ENCODE data around the gene CCDC3.

CCDC3 gene

GRCh38 chr10:12919574-12919973, 81.9 kb downstream of the CCDC3 start:
- Histone ChIP-seq H3K9me2 (replicated peaks; ENCODE audit: insufficient read depth, low read length) (no peaks in the 10 kb centered on the region), H3K27ac (ENCODE audit: low read length) (no peak overlapping the region), H3K4me1 (ENCODE audit: low read length) (no peaks in the 10 kb centered on the region), H3K36me3 (replicated peaks; ENCODE audit: insufficient read depth, low read length) (no peaks in the 10 kb centered on the region), H3F3A (ENCODE audit: insufficient read depth, low read length) (no peaks in the 10 kb centered on the region), H3K4me2 (ENCODE audit: low read depth, low read length) (no peak overlapping the region), H2AFZ (ENCODE audit: low read length) (no peak overlapping the region), H3K9ac (ENCODE audit: low read length) (no peak overlapping the region), H3K9me3 (replicated peaks; ENCODE audit: insufficient read depth, low read length) (no peaks in the 10 kb centered on the region), H4K20me1 (ENCODE audit: insufficient read depth, low read length) (no peaks in the 10 kb centered on the region), H3K79me2 (ENCODE audit: low read length) (no peaks in the 10 kb centered on the region), H3K27me3 (replicated peaks; ENCODE audit: insufficient read depth, low read length) (no peaks in the 10 kb centered on the region), H3K4me3 (ENCODE audit: low read length) (no peak overlapping the region)
- TF ChIP-seq EZH2phosphoT487 (IDR thresholded peaks at IDR 0.05; ENCODE audit: low read length) (no peak), EZH2 (optimal IDR thresholded peaks at IDR 0.05; ENCODE audit: low read depth, low read length) (no peak)
- TF ChIP-seq, protein P1, sequence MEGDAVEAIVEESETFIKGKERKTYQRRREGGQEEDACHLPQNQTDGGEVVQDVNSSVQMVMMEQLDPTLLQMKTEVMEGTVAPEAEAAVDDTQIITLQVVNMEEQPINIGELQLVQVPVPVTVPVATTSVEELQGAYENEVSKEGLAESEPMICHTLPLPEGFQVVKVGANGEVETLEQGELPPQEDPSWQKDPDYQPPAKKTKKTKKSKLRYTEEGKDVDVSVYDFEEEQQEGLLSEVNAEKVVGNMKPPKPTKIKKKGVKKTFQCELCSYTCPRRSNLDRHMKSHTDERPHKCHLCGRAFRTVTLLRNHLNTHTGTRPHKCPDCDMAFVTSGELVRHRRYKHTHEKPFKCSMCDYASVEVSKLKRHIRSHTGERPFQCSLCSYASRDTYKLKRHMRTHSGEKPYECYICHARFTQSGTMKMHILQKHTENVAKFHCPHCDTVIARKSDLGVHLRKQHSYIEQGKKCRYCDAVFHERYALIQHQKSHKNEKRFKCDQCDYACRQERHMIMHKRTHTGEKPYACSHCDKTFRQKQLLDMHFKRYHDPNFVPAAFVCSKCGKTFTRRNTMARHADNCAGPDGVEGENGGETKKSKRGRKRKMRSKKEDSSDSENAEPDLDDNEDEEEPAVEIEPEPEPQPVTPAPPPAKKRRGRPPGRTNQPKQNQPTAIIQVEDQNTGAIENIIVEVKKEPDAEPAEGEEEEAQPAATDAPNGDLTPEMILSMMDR (IDR thresholded peaks at IDR 0.05; ENCODE audit: low read length), result no peak
- DNase-seq, result no peak

- Histone ChIP-seq H4K20me1 (ENCODE audit: insufficient read depth, low read length) (no peaks in the 10 kb centered on the region), H3K4me1 (ENCODE audit: low read length) (no peaks in the 10 kb centered on the region), H3K36me3 (replicated peaks; ENCODE audit: insufficient read depth, low read length) (no peaks in the 10 kb centered on the region), H3K9me3 (replicated peaks; ENCODE audit: insufficient read depth, low read length) (no peaks in the 10 kb centered on the region), H3K4me2 (ENCODE audit: low read depth, low read length) (no peak overlapping the region), H3K9me2 (replicated peaks; ENCODE audit: insufficient read depth, low read length) (no peaks in the 10 kb centered on the region), H3K27ac (ENCODE audit: low read length) (no peak overlapping the region), H3K4me3 (ENCODE audit: low read length) (no peak overlapping the region), H3F3A (ENCODE audit: insufficient read depth, low read length) (no peaks in the 10 kb centered on the region), H3K9ac (ENCODE audit: low read length) (no peak overlapping the region), H3K27me3 (replicated peaks; ENCODE audit: insufficient read depth, low read length) (no peaks in the 10 kb centered on the region), H2AFZ (ENCODE audit: low read length) (no peak overlapping the region), H3K79me2 (ENCODE audit: low read length) (no peaks in the 10 kb centered on the region)
- no peak for DNase-seq
- TF ChIP-seq EZH2phosphoT487 (IDR thresholded peaks at IDR 0.05; ENCODE audit: low read length), result no peak
- TF ChIP-seq, protein P1 (IDR thresholded peaks at IDR 0.05; ENCODE audit: low read length), result no peak
- no peak for TF ChIP-seq EZH2 (optimal IDR thresholded peaks at IDR 0.05; ENCODE audit: low read depth, low read length)
Observed at GRCh38 chr10:12916587-12916986, 84.9 kb downstream of the CCDC3 start.

GRCh38 chr10:12915637-12916168, 85.8 kb downstream of the CCDC3 start:
- Histone ChIP-seq H3K4me1 (ENCODE audit: low read length) (no peaks in the 10 kb centered on the region), H3K9me3 (replicated peaks; ENCODE audit: insufficient read depth, low read length) (no peaks in the 10 kb centered on the region), H3K36me3 (replicated peaks; ENCODE audit: insufficient read depth, low read length) (no peaks in the 10 kb centered on the region), H3K27me3 (replicated peaks; ENCODE audit: insufficient read depth, low read length) (no peaks in the 10 kb centered on the region), H2AFZ (ENCODE audit: low read length) (no peak overlapping the region), H3F3A (ENCODE audit: insufficient read depth, low read length) (no peaks in the 10 kb centered on the region), H3K79me2 (ENCODE audit: low read length) (no peaks in the 10 kb centered on the region), H4K20me1 (ENCODE audit: insufficient read depth, low read length) (no peaks in the 10 kb centered on the region), H3K4me2 (ENCODE audit: low read depth, low read length) (no peak overlapping the region), H3K4me3 (ENCODE audit: low read length) (no peak overlapping the region), H3K9ac (ENCODE audit: low read length) (no peak overlapping the region), H3K9me2 (replicated peaks; ENCODE audit: insufficient read depth, low read length) (no peaks in the 10 kb centered on the region), H3K27ac (ENCODE audit: low read length) (no peak overlapping the region)
- TF ChIP-seq EZH2 (optimal IDR thresholded peaks at IDR 0.05; ENCODE audit: low read depth, low read length) (no peak), EZH2phosphoT487 (IDR thresholded peaks at IDR 0.05; ENCODE audit: low read length) (no peak)
- no peak for DNase-seq

DNA sequence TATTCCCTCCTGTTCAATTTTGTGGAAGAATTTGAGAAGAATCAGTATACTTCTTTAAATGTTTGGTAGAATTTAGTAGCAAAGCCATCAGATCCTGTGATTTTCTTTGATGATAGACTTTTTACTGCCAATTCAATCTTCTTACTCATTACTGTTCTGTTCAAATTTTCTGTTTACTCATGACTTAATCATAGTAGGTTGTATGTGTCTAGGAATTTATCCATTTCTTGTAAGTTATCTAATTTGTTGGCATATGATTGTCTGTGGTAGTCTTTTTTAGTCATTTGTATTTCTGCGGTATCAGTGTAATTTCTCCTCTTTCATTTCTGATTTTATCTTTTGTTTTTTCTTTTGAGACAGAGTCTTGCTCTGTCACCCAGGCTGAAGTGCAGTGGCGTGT, 87.4 kb downstream of the CCDC3 start:
- Histone ChIP-seq H3F3A (ENCODE audit: insufficient read depth, low read length) (no peaks in the 10 kb centered on the region), H3K4me3 (ENCODE audit: low read length) (no peak overlapping the region), H3K27me3 (replicated peaks; ENCODE audit: insufficient read depth, low read length) (no peaks in the 10 kb centered on the region), H3K9me3 (replicated peaks; ENCODE audit: insufficient read depth, low read length) (no peaks in the 10 kb centered on the region), H3K27ac (ENCODE audit: low read length) (no peak overlapping the region), H3K9me2 (replicated peaks; ENCODE audit: insufficient read depth, low read length) (no peaks in the 10 kb centered on the region), H4K20me1 (ENCODE audit: insufficient read depth, low read length) (no peaks in the 10 kb centered on the region), H3K9ac (ENCODE audit: low read length) (no peak overlapping the region), H3K79me2 (ENCODE audit: low read length) (no peaks in the 10 kb centered on the region), H3K4me1 (ENCODE audit: low read length) (no peaks in the 10 kb centered on the region), H3K4me2 (ENCODE audit: low read depth, low read length) (no peak overlapping the region), H3K36me3 (replicated peaks; ENCODE audit: insufficient read depth, low read length) (no peaks in the 10 kb centered on the region), H2AFZ (ENCODE audit: low read length) (no peak overlapping the region)
- no peak for TF ChIP-seq EZH2 (optimal IDR thresholded peaks at IDR 0.05; ENCODE audit: low read depth, low read length)
- TF ChIP-seq, protein P1 (IDR thresholded peaks at IDR 0.05; ENCODE audit: low read length), result no peak
- no peak for TF ChIP-seq EZH2phosphoT487 (IDR thresholded peaks at IDR 0.05; ENCODE audit: low read length)
- no peak for DNase-seq
